Measurements from ENCODE around the gene C2CD4C. TPM values are rescaled to one million over a fixed set of nuclear protein-coding genes. Genes with fewer than 3 reads are reported as not detected.
A peak's percentile ranks its signal among the peaks of the same experiment; 100 is the strongest.
"Not testable (repeated sequence)": the region's sequence is repeated elsewhere in the genome, so short reads cannot be mapped to it uniquely, and the experiment has no call there.

C2CD4C gene
- polyA plus RNA-seq, 3 donors from 2014 or later = not detected

DNA sequence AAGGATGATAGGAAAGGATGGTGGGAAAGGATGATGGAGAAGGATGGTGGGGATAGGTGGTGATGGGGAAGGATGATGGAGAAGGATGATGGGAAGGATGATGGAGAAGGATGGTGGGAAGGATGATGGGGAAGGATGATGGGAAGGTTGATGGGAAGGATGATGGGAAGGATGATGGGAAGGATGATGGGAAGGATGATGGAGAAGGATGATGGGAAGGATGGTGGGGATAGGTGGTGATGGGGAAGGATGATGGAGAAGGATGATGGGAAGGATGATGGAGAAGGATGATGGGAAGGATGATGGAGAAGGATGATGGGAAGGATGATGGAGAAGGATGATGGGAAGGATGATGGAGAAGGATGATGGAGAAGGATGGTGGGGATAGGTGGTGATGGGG lies 15.4 kb downstream of the C2CD4C start:
- H3K27me3 Mint-ChIP-seq (ENCODE audit: low read depth in 3 of 3); H3K36me3 Mint-ChIP-seq; H3K4me3 Mint-ChIP-seq; H3K4me1 Mint-ChIP-seq; DNase-seq; H3K9me3 Mint-ChIP-seq: not testable (repeated sequence)
- peak overlapping the region in 2 of 6 donors; percentile 49 to 60 for H3K27ac Mint-ChIP-seq

DNA sequence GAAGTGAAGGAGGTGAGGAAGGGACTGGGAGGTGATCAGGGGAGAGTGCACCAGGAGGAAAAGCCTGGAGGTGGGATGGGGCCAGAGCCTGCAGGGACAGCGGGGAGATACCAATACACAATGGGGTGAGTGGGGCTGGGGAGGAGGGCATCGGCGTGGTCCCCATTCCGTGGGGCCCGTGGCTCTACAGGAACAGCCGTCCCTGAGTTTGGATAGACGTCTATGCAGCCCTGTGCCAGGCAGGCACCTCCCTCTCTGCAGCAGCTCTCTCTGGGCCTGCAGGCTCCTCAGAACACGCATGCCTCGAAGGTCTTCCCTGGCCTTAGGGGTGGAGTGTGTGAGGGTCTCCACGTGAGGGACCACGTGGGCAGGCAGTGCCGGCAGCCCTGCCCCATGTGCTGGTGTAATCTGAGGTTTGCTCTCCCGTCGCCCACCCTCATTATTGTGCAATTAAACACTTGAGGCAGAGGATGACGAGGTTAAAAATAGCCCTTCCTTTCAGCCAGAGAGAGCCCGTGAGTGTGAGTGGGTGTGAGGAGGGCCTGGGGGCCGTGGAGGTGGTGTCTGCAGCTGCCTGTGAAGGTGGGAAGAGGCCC lies 16.5 kb downstream of the C2CD4C start:
- Mint-ChIP-seq H3K4me1 (peaks cover 0 to 2% of the 10 kb centered on the region in 2 donors), H3K27me3 (ENCODE audit: low read depth in 3 of 3) (peaks cover 2 to 10% (median 7%) of the 10 kb centered on the region in 3 donors), H3K27ac (no peak overlapping the region), H3K9me3 (peaks cover 0 to 5% (median 2%) of the 10 kb centered on the region in 6 donors), H3K36me3 (no peaks in the 10 kb centered on the region), H3K4me3 (no peak overlapping the region)
- DNase-seq = no peak

DNA sequence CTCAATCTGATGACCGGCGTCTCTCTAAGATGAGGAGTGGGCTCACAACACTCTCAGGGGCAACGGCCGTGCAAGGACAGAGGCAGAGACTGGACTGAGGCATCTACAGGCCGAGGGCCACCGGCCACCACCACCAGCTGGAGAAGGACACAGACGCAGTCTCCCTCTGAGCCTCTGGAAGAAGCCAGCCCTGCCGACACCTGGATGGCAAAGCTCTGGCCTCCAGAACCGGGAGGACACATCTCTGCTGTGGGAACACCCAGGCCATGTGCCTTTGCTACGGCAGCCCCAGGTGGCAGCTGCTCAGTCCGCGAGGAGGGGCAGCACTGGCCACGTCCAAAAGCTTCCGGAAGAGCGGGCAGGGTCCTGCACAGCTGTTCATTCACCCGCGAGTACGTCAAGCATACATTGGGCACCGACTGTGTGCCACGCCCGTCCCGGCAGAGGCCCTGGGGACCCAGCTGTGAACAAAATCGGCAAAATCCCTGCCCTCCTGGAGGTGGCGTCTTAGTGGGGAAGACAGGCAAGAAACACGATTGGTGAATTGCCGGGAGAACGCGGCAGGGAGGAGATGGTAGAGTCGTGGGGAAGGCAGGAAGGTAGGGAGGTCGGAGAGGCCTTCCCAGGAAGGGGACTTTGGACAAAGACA lies 17.1 kb downstream of the C2CD4C start:
- peaks cover 0 to 5% (median 2%) of the 10 kb centered on the region in 6 donors for H3K9me3 Mint-ChIP-seq
- H3K4me1 Mint-ChIP-seq = peaks cover 0 to 2% of the 10 kb centered on the region in 2 donors
- no peak overlapping the region for H3K4me3 Mint-ChIP-seq
- H3K27me3 Mint-ChIP-seq (ENCODE audit: low read depth in 3 of 3) = peaks cover 2 to 10% (median 7%) of the 10 kb centered on the region in 3 donors
- no peak overlapping the region for H3K27ac Mint-ChIP-seq
- no peak for DNase-seq
- no peaks in the 10 kb centered on the region for H3K36me3 Mint-ChIP-seq

DNA sequence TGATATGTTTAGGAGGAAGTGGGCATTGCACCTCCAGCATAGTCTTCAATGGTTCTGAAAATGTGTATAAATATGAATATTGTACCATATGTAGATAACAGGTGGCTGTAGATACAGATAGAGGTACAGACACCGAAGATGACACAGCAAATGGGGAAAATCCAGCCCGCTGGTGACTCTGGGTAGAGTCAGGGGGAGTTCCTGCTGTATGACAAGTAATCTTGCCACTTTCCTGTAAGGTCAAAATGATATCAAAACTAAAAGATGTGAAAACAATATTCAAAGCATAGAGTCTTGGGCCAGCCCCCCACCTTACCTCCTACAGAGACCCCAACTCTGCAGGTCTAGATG lies 17.8 kb downstream of the C2CD4C start:
- no peak overlapping the region for H3K4me3 Mint-ChIP-seq
- peaks cover 0 to 2% of the 10 kb centered on the region in 2 donors for H3K4me1 Mint-ChIP-seq
- no peak for DNase-seq
- H3K9me3 Mint-ChIP-seq = peaks cover 0 to 5% (median 2%) of the 10 kb centered on the region in 6 donors
- peaks cover 2 to 10% (median 9%) of the 10 kb centered on the region in 3 donors for H3K27me3 Mint-ChIP-seq (ENCODE audit: low read depth in 3 of 3)
- no peak overlapping the region for H3K27ac Mint-ChIP-seq
- H3K36me3 Mint-ChIP-seq = no peaks in the 10 kb centered on the region

DNA sequence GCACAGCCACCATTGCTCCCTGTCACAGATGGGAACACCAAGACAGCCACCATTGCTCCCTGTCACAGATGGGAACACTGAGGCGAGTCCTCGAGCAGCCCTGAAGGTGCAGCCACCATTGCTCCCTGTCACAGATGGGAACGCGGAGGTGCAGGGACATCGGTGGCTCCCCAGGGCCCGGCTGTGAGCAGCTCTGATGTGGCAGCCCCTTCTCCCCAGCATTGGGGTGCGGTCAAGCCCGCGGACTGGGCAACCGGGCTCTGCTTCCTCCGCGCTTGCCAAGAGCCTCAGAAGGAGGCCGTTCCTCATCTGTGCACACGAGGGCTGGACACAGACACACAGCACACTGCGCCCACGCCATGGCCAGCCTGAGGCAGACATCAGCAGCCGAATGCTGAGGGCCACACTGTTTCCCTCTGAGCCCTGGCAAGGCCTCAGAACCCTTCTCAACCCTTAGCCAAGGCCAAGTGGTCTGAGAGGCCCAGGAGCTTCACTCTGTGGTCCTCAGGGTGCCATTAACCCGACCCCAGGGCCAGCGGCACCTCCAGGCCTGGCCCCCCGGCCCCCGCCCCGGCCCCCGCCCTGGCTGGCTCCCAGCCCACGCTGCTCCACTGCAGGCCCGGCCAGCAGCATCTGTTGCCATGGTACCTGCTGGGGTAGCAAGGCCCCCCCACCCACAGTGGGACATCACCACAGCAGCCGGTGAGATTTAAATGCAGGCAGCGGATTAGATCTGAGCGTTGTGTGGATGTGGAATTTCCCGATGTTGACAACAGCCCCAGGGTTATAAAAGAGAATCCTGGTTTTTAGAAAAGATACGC lies 18.4 kb downstream of the C2CD4C start:
- peaks cover 0 to 1% of the 10 kb centered on the region in 2 donors for H3K4me1 Mint-ChIP-seq
- no peak for DNase-seq
- no peaks in the 10 kb centered on the region for H3K36me3 Mint-ChIP-seq
- peaks cover 0 to 3% (median 2%) of the 10 kb centered on the region in 6 donors for H3K9me3 Mint-ChIP-seq
- peaks cover 0 to 11% (median 10%) of the 10 kb centered on the region in 3 donors for H3K27me3 Mint-ChIP-seq (ENCODE audit: low read depth in 3 of 3)
- H3K4me3 Mint-ChIP-seq = no peak overlapping the region
- no peak overlapping the region for H3K27ac Mint-ChIP-seq

DNA sequence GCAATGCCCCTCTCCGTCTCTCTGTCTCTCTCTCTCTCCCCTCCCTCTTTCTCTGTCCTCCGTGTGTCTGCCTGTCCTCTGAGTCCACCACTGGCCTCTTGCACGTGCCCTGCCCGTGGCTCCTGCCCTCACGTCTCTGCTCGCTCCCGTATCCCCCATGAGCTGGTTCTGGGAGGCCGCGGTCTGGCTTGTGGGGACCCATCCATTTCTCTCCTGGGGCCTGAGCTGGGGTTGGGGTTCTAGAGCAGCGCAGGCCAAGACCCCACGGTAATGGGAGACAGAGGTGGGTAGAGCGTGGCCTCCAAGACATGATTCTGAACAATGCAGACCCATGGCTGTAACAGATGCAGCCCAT lies 19.0 kb downstream of the C2CD4C start:
- no peaks in the 10 kb centered on the region for H3K4me1 Mint-ChIP-seq
- peaks cover 0 to 11% (median 11%) of the 10 kb centered on the region in 3 donors for H3K27me3 Mint-ChIP-seq (ENCODE audit: low read depth in 3 of 3)
- H3K4me3 Mint-ChIP-seq = no peak overlapping the region
- no peak for DNase-seq
- peaks cover 0 to 2% (median 0%) of the 10 kb centered on the region in 6 donors for H3K9me3 Mint-ChIP-seq
- H3K27ac Mint-ChIP-seq = no peak overlapping the region
- no peaks in the 10 kb centered on the region for H3K36me3 Mint-ChIP-seq

DNA sequence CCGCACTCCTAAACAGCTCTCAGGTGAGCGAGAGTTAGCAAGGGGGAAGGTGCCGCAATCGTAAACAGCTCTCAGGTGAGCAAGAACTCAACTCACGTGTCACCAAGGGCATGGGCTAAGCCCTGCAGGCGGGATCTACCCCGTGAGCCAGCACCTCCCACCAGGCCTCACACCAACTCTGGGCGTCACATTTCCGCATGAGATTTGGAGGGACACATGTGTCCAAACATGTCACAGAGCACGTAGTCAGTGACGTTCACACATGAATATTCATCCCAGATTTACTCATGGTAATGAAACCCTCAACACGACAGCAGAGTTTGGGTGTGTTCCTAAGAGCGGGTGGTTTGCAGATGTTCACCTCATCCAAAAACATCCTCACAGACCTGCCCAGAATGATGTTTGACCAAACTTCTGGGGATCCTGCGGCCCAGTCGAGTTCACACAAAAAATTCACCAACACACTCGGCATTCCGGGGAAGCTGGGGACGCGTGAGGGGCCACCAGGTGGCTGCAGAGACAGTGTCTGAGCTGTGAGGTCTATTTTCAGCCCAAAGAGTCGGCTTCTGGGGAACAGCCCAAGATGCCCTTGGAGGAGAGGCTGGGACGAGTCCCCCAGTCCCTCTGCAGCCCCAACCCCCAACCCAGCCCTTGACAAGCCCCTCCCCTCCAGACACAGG lies 19.6 kb downstream of the C2CD4C start:
- Mint-ChIP-seq H3K4me3 (no peak overlapping the region), H3K9me3 (peaks cover 0 to 2% (median 0%) of the 10 kb centered on the region in 6 donors), H3K4me1 (no peaks in the 10 kb centered on the region), H3K27me3 (ENCODE audit: low read depth in 3 of 3) (peaks cover 0 to 14% (median 12%) of the 10 kb centered on the region in 3 donors), H3K27ac (no peak overlapping the region), H3K36me3 (no peaks in the 10 kb centered on the region)
- no peak for DNase-seq

DNA sequence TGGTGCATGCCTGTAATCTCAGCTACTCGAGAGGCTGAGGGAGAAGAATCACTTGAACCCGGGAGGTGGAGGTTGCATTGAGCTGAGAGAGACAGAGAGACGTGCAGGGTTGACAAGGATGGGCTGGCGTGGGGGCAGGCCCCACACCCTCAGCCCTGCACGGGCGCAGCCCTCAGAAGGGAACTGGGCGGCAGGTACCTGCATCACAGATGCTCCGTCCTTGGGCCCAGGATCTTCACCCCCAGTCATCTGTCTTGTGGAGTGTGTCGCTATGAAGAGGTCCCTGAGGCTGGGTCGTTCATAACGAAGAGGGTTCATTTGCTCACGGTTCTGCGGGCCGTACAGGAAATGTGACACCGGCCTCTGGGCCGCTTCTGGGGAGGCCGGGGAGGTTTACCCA lies 20.3 kb downstream of the C2CD4C start:
- Mint-ChIP-seq H3K27ac (no peak overlapping the region), H3K27me3 (ENCODE audit: low read depth in 3 of 3) (peaks cover 3 to 21% (median 16%) of the 10 kb centered on the region in 3 donors), H3K36me3 (no peaks in the 10 kb centered on the region), H3K4me3 (no peak overlapping the region), H3K4me1 (no peaks in the 10 kb centered on the region), H3K9me3 (peaks cover 0 to 2% (median 0%) of the 10 kb centered on the region in 6 donors)
- no peak for DNase-seq

DNA sequence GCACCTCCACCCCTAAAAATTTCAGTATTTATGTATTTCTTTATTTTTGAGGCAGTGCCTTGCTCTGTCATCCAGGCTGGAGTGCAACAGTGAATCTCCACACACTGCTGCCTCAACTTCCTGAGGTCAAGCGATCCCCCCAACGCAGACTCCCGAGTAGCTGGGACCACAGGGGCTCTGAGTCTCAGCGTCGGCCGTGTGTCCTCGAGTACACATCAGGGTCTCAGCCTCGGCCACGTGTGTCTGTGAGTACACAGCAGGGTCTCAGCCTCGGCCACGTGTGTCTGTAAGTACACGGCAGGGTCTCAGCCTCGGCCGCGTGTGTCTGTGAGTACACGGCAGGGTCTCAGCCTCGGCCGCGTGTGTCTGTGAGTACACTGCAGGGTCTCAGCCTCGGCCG lies 21.2 kb downstream of the C2CD4C start:
- H3K27ac Mint-ChIP-seq = no peak overlapping the region
- H3K4me1 Mint-ChIP-seq = no peaks in the 10 kb centered on the region
- H3K9me3 Mint-ChIP-seq = peaks cover 0 to 2% (median 0%) of the 10 kb centered on the region in 6 donors
- DNase-seq = no peak
- H3K27me3 Mint-ChIP-seq (ENCODE audit: low read depth in 3 of 3) = peaks cover 4 to 24% (median 15%) of the 10 kb centered on the region in 3 donors
- no peaks in the 10 kb centered on the region for H3K36me3 Mint-ChIP-seq
- no peak overlapping the region for H3K4me3 Mint-ChIP-seq

DNA sequence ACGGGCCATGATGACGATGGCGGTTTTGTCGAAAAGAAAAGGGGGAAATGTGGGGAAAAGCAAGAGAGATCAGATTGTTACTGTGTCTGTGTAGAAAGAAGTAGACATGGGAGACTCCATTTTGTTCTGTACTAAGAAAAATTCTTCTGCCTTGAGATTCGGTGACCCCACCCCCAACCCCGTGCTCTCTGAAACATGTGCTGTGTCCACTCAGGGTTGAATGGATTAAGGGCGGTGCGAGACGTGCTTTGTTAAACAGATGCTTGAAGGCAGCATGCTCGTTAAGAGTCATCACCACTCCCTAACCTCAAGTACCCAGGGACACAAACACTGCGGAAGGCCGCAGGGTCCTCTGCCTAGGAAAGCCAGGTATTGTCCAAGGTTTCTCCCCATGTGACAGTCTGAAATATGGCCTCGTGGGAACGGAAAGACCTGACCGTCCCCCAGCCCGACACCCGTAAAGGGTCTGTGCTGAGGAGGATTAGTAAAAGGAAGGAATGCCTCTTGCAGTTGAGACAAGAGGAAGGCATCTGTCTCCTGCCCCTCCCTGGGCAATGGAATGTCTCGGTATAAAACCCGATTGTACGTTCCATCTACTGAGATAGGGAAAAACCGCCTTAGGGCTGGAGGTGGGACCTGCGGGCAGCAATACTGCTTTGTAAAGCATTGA lies 22.2 kb downstream of the C2CD4C start:
- not testable (repeated sequence) for H3K4me3 Mint-ChIP-seq, DNase-seq, H3K27ac Mint-ChIP-seq, H3K36me3 Mint-ChIP-seq, H3K9me3 Mint-ChIP-seq, H3K4me1 Mint-ChIP-seq
- peaks cover 6 to 27% (median 17%) of the 10 kb centered on the region in 3 donors for H3K27me3 Mint-ChIP-seq (ENCODE audit: low read depth in 3 of 3)

DNA sequence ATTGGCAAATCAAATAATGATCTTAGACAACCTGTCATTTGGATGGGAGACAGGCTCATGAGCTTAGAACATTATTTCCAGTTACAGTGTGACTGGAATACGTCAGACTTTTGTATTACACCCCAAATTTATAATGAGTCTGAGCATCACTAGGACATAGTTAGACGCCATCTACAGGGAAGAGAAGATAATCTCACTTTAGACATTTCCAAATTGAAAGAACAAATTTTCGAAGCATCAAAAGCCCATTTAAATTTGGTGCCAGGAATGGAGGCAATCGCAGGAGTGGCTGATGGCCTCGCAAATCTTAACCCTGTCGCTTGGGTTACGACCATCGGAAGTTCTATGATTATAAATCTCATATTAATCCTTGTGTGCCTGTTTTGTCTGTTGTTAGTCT lies 22.8 kb downstream of the C2CD4C start:
- peaks cover 6 to 27% (median 17%) of the 10 kb centered on the region in 3 donors for H3K27me3 Mint-ChIP-seq (ENCODE audit: low read depth in 3 of 3)
- not testable (repeated sequence) for H3K4me1 Mint-ChIP-seq, H3K27ac Mint-ChIP-seq, H3K36me3 Mint-ChIP-seq, DNase-seq, H3K9me3 Mint-ChIP-seq, H3K4me3 Mint-ChIP-seq

DNA sequence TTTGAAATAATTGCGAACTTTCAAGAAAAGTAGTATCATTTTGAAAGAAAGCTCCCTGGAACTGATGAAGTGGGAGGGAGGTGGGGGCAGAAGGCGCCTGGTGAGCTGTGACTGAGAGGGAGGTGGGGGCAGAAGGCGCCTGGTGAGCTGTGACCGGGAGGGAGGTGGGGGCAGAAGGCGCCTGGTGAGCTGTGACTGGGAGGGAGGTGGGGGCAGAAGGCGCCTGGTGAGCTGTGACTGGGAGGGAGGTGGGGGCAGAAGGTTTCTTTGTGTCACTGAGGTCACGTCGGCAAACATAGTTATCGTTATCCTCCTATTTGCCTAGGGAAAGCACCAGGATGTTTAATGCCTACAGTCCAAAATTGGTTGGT lies 24.2 kb downstream of the C2CD4C start:
- peaks cover 0 to 2% (median 0%) of the 10 kb centered on the region in 6 donors for H3K9me3 Mint-ChIP-seq
- no peak overlapping the region for H3K4me3 Mint-ChIP-seq
- peak overlapping the region in 1 of 6 donors; percentile 45 for H3K27ac Mint-ChIP-seq
- H3K36me3 Mint-ChIP-seq = no peaks in the 10 kb centered on the region
- DNase-seq = peak in 2 of 3 donors; percentile 17
- H3K27me3 Mint-ChIP-seq (ENCODE audit: low read depth in 3 of 3) = peaks cover 6 to 27% (median 17%) of the 10 kb centered on the region in 3 donors
- peaks cover 0 to 1% of the 10 kb centered on the region in 2 donors for H3K4me1 Mint-ChIP-seq

Measured in immature natural killer cell (primary cell).